HG02623 (cell line): Measurements from ENCODE around the gene PGP.

Source experiments
- ATAC-seq: cut with Tn5 transposase; IDR thresholded peaks from one replicate; pipeline ENCODE4 v1.9.1; 2021; ENCODE audit warnings: moderate library complexity; ENCODE audit not compliant: unreplicated experiment

The PGP gene

GRCh38 chr16:2166263-2167067 lies 48.2 kb downstream of the PGP start:
- no peak for ATAC-seq

- ATAC-seq: no peak
Measured at GRCh38 chr16:2165861-2166260, 48.8 kb downstream of the PGP start.

- ATAC-seq: no peak
Measured at GRCh38 chr16:2163211-2163881, 51.3 kb downstream of the PGP start.

GRCh38 chr16:2162676-2163118 lies 51.9 kb downstream of the PGP start:
- no peak for ATAC-seq

GRCh38 chr16:2161911-2162310 lies 52.7 kb downstream of the PGP start:
- no peak for ATAC-seq
